Right atrium auricular region (tissue), 2 donors: ENCODE data around the gene NBPF11. TPM values are rescaled to one million over a fixed set of nuclear protein-coding genes. Genes with fewer than 3 reads are reported as not detected.
"Not testable (repeated sequence)": the region's sequence is repeated elsewhere in the genome, so short reads cannot be mapped to it uniquely, and the experiment has no call there.

ENCODE experiments used
- DNase-seq: peaks from one replicate; pipeline ENCODE4 v3.0.0-alpha.2; 2019; ENCODE audit warnings: low spot score
- H3K27ac ChIP-seq, 2 donors: fragments of 200-600 bp; sonication (generic); 1 replicate in 1 of 2; 2 replicates in 1 of 2; pipeline ENCODE4 v1.5.1; 2016 to 2019
- H3K27me3 ChIP-seq, 2 donors: fragments of 200-600 bp; sonication (generic); one replicate each; pipeline versions ENCODE4 v1.5.1 to v1.6.0; 2017 to 2019
- H3K36me3 ChIP-seq: fragments of 200-600 bp; sonication (generic); one replicate; pipeline ENCODE4 v1.5.1; 2016
- H3K4me1 ChIP-seq, 2 donors: fragments of 200-600 bp; sonication (generic); one replicate each; pipeline versions ENCODE4 v1.5.1 to v1.6.0; 2017 to 2019
- H3K4me3 ChIP-seq, 2 donors: fragments of 200-600 bp; sonication (generic); 1 replicate in 1 of 2; 2 replicates in 1 of 2; pipeline ENCODE4 v1.5.1; 2017 to 2019; ENCODE audit warnings: mild to moderate bottlenecking in 1 of 2, moderate library complexity in 1 of 2
- H3K9me3 ChIP-seq, 2 donors: fragments of 200-600 bp; sonication (generic); one replicate each; pipeline ENCODE4 v1.5.1; 2019
- total RNA-seq, 2 donors: library from RNA; depleted of rRNA; stranded (reverse); fragments of >200 nt; gene quantifications; one replicate each; pipeline ENCODE4 v1.1.0, GENCODE V29; 2016

The NBPF11 gene
- total RNA-seq, 2 donors from 2014 or later, result 1.9 to 2.2 TPM

DNA sequence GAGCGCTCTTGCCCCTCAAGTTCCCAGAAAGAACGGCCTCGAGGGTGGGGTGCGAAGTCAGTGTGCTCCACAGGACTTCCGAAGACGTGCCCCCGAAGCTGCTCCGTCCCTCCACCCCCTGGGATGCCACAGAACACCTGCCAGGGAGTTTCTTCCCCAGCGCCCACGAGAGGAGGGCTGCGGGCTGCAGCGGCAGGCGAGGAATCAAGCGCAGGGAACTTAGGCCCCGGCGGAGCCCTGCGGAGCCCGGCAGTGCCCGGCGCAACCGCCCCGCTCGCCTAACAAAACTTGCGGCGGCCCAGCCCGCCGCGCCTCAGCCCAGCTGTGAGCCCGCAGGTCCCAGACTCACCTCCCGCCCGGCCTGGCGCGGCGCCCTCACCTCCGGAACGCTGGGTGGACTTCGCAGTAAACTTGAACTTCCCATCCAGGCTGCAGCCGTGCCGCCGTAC, 686 bp downstream of the NBPF11 start:
- not testable (repeated sequence) for DNase-seq, H3K9me3 ChIP-seq, H3K27me3 ChIP-seq, H3K36me3 ChIP-seq, H3K4me1 ChIP-seq
- Histone ChIP-seq H3K27ac (peak overlapping the region; percentile 70 to 74), H3K4me3 (peak overlapping the region; percentile 78 to 84)

DNA sequence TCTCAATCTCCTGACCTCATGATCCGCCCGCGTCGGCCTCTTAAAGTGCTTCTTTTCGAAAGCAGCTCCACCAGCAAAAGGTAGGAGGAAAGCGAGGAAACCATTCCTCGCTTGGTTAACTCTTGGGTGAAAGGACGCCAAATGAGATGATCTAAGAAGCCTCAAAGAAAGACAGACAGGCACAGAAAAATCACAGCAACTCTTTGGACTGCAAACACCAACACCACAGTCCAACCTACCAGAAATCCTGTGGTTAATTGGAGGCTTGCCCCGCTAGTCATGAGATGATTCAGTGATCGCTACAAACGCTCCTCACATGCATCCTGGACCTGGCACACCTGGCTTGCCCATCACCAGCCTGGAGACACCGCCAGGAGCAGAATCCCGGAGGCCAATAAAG, 1.1 kb downstream of the NBPF11 start:
- DNase-seq, H3K9me3 ChIP-seq, H3K36me3 ChIP-seq, H3K4me1 ChIP-seq, H3K27me3 ChIP-seq: not testable (repeated sequence)
- H3K4me3 ChIP-seq, result peak overlapping the region; percentile 78 to 84
- H3K27ac ChIP-seq, result peak overlapping the region in 1 of 2 donors; percentile 70

DNA sequence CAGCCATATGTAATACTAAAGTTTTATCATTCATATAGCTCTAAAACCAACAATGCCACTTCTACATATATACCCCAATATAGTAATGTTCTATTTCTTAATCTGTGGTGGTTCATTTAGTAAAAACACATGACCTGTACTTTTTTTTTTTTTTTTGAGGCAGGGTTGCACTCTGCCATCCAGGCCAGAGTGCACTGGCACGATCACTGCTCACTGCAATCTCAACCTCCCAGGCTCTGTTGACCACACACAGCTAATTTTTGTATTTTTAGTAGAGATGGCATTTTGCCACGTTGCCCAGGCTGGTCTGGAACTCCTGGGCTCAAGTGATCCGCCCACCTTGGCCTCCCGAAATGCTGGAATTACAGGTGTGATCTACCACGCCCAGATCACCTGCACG, 2.1 kb downstream of the NBPF11 start:
- not testable (repeated sequence) for H3K9me3 ChIP-seq, DNase-seq, H3K4me3 ChIP-seq, H3K4me1 ChIP-seq, H3K27ac ChIP-seq, H3K36me3 ChIP-seq, H3K27me3 ChIP-seq

DNA sequence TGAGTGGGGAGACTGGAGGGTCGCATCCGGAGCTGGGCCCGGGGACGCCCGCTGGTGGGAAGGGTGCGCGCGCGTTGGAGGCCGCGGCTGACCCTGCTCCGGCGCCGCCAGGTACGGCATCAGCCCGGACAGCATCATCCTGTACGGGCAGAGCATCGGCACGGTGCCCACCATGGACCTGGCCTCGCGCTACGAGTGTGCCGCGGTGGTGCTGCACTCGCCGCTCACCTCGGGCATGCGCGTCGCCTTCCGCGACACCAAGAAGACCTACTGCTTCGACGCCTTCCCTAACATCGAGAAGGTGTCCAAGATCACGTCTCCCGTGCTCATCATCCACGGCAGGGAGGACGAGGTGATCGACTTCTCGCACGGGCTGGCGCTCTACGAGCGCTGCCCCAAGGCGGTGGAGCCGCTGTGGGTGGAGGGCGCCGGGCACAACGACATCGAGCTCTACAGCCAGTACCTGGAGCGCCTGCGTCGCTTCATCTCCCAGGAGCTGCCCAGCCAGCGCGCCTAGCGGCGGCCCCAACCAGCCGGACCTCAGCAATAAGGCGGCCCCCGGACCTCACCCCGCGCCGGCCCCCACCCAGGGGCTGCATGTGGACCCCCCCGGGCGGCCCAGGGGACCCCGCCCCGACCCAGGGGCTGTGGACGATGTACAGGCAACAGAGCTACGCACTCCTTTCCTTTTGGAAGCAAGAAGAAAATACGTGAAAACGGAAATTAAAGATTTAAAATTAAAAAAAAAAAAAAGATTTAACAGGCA, 2.8 kb downstream of the NBPF11 start:
- H3K36me3 ChIP-seq, H3K9me3 ChIP-seq, H3K27me3 ChIP-seq, DNase-seq, H3K4me1 ChIP-seq, H3K27ac ChIP-seq, H3K4me3 ChIP-seq: not testable (repeated sequence)

DNA sequence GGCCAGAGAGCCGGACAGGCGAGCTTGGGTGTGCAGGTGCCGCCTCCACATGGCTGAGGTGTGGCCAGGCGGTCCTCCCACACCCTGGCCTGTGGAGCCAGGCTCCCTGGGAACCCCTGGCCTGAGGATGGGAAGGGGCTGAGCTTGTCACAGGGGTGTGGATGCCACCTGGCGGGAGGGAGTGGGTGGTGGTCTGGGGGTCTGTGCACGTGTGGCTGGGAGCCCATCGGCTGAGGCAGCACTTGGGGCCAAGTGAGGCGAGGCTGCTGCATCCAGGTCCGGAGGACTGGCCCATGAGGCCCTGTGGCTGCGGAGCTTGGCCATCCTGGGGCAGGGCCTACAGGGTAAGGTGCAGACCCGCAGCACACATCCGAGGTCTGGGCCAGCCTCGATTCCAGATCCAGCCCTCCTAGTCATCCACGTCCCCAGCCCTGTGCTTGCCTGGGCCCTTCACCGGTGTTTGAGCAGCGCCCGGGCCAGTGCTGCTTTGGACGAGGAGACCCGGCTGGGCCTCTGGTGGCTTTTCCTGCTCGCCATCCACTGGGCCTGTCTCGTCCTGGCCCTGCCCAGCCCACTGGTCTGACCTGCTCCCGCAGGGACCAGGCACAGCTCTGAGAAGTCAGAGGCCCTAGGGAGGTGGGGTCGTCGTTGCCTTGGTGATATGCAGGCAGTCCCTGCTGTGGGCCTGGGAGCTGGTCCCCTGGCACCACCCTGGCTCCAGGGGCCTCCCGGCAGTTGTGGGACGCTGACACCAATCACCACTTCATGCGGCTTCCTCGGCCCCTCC, 4.8 kb downstream of the NBPF11 start:
- not testable (repeated sequence) for H3K27ac ChIP-seq, H3K9me3 ChIP-seq, DNase-seq, H3K4me3 ChIP-seq, H3K4me1 ChIP-seq, H3K27me3 ChIP-seq, H3K36me3 ChIP-seq

DNA sequence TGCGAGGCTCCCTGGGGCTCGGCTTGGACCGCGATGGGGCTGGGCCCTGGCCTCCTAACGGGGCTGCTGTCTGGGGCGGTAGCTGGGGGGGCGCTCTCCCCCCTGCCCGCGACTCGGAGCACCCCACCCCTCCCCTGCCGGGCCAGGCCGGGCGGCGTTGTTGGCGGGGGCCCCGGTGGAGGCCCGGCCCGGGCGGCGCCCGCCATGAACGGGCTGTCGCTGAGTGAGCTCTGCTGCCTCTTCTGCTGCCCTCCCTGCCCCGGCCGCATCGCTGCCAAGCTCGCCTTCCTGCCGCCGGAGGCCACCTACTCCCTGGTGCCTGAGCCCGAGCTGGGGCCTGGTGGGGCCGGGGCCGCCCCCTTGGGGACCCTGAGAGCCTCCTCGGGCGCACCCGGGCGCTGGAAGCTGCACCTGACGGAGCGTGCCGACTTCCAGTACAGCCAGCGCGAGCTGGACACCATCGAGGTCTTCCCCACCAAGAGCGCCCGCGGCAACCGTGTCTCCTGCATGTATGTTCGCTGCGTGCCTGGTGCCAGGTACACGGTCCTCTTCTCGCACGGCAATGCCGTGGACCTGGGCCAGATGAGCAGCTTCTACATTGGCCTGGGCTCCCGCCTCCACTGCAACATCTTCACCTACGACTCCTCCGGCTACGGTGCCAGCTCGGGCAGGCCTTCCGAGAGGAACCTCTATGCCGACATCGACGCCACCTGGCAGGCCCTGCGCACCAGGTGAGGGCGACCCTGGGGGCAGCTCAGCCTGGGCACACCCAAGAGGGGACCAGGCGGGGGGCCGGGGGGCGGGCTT, 5.7 kb downstream of the NBPF11 start:
- H3K9me3 ChIP-seq, H3K4me3 ChIP-seq, DNase-seq: not testable (repeated sequence)

DNA sequence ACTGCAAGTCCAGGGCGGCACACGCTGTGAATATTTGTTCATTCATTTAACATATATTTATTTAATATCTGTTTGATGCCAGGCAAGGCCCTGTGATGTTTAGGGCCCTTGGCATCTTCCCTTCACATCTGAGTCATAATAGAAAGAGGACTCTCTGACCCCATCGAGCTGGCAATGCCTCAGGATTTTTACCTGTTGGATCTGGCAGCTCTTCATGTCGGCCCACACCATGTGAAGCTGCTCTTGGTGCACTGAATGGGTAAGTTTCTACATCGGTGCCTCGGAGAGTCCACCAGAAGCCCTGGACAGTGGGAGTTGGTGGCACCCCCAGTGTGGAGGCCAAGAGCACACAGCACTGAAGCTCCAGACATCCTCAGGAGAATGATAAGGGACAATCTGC, 8.9 kb downstream of the NBPF11 start:
- H3K36me3 ChIP-seq, H3K9me3 ChIP-seq, H3K4me3 ChIP-seq, H3K4me1 ChIP-seq, H3K27ac ChIP-seq, H3K27me3 ChIP-seq, DNase-seq: not testable (repeated sequence)

More for the DNA sequence above, 5.7 kb downstream of the NBPF11 start:
- H3K4me1 ChIP-seq, H3K36me3 ChIP-seq, H3K27me3 ChIP-seq, H3K27ac ChIP-seq: not testable (repeated sequence)

DNA sequence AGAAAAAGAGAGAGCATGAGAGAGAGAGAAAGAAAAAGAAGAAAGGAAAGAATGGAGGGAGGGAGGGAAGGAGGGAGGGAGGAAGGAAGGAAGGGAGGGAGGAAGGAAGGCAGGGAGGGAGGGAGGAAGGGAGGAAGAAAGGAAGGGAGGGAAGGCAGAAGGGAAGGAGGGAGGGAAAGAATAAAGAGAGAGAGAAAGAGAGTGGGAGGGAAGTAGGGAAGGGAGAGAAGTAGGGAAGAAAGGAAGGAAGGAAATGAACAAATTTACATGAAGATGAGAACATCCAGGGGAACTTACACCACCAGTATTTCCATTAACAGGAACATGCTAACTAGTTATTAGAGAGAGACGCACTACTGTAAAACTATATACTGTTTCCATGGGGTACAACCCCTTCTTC, 10.1 kb downstream of the NBPF11 start:
- not testable (repeated sequence) for DNase-seq, H3K27me3 ChIP-seq, H3K9me3 ChIP-seq, H3K4me3 ChIP-seq, H3K4me1 ChIP-seq, H3K36me3 ChIP-seq, H3K27ac ChIP-seq

DNA sequence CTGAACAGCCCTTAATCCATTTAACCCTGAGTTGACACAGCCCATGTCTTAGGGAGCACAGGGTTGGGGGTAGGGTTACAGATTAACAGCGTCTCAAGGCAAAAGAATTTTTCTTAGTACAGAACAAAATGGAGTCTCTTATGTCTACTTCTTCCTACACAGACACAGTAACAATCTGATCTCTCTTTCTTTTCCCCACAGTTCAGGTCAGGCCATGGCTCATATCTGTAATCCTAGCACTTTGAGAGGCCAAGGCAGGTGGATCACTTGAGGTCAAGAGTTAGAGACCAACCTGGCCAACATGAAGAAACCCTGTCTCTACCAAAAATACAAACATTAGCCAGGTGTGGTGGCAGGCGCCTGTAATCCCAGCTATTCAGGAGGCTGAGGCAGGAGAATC, 13.5 kb downstream of the NBPF11 start:
- H3K27me3 ChIP-seq, H3K36me3 ChIP-seq, H3K27ac ChIP-seq, DNase-seq, H3K4me3 ChIP-seq, H3K4me1 ChIP-seq, H3K9me3 ChIP-seq: not testable (repeated sequence)

DNA sequence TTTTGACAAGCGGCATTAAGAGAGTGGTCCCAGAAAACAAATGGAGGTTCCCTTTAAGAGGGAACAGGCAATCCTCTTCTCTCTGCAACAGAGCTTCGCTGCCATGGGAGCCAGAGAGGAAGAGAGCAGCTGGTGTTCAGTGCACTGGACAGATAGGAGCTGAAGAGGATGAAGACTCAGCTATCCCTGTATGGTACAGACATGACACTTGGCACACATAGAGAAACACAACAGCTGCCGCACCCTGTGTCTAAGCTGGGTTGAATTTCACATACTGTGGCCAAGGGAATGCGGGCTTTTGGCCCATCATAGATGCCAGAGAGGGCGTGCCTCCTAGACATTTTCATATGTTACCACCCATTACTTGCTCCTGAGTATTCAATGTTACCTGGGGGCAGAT, 29.7 kb downstream of the NBPF11 start:
- H3K27me3 ChIP-seq, H3K9me3 ChIP-seq, H3K36me3 ChIP-seq, DNase-seq, H3K4me1 ChIP-seq, H3K4me3 ChIP-seq, H3K27ac ChIP-seq: not testable (repeated sequence)
